Peyer's patch (tissue), 4 donors: ENCODE results near the gene FAM227A.

Experiments used
- CTCF ChIP-seq, 6 experiments: fragments of 450-650 bp in 4 of 6; fragments of 200-600 bp in 2 of 6; sonication (generic) in 1 of 6; IDR thresholded peaks; one replicate each; pipeline ENCODE4 v1.5.1; 2017 to 2019; ENCODE audit warnings: antibody characterized with exemption in 6 of 6, mild to moderate bottlenecking in 3 of 6, moderate library complexity in 1 of 6
- POLR2A ChIP-seq, 2 donors: fragments of 450-650 bp; IDR thresholded peaks; one replicate each; pipeline ENCODE4 v1.5.1; 2017; ENCODE audit warnings: antibody characterized with exemption in 2 of 2, mild to moderate bottlenecking in 2 of 2, moderate library complexity in 2 of 2

GRCh38 chr22:38689651-38690050 is 33.5 kb upstream of the FAM227A start:
- TF ChIP-seq CTCF (IDR thresholded peaks at IDR 0.05): no peak
- no peak for TF ChIP-seq POLR2A (IDR thresholded peaks at IDR 0.05)
